DOHH2 (cell line): Measurements from ENCODE around the gene MGP.

Experiments
- CTCF ChIP-seq: fragments of 200-600 bp; sonication (generic); IDR thresholded peaks from one replicate; pipeline ENCODE4 v1.5.1; 2014; ENCODE audit warnings: antibody characterized with exemption, mild to moderate bottlenecking, low read depth, low read length; ENCODE audit not compliant: poor library complexity, severe bottlenecking
- EZH2phosphoT487 ChIP-seq: fragments of 200-600 bp; sonication (generic); IDR thresholded peaks from 2 replicates; pipeline ENCODE4 v1.6.1; 2017; ENCODE audit warnings: borderline replicate concordance, mild to moderate bottlenecking, antibody characterized with exemption, low read length, moderate library complexity, mixed read lengths

GRCh38 chr12:14935031-14935430 is 49.4 kb upstream of the MGP start:
- TF ChIP-seq CTCF (no peak), EZH2phosphoT487 (no peak)
